ENCODE measurements around the gene EXO5.
"Not testable (repeated sequence)": the region's sequence is repeated elsewhere in the genome, so short reads cannot be mapped to it uniquely, and the experiment has no call there.

EXO5 gene

DNA sequence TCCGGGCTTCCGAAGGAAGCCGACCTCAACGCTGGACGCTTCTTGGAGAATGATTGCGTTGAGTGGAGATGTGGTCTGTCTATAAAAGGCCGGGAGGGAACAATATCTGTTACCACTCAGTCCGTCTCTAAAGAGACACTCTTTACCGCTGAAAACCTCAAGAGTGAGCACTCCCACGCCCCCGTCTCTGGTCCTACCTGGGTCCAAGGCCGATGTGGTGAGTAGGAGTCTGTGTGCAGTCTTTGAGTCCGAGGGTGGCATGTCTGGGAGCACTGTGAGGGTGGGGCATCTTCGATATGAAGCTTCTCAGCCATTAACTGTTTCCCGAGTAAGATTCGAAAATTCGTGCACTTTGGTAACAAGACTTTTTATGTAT lies 30.9 kb upstream of the EXO5 start:
- H3K4me1 ChIP-seq, result peaks cover 0 to 14% (median 8%) of the 10 kb centered on the region in 4 donors
- no peaks in the 10 kb centered on the region for H3K27me3 ChIP-seq
- peak overlapping the region; percentile 76 to 98 for H3K4me3 ChIP-seq
- peak overlapping the region; percentile 77 to 80 for H3K27ac ChIP-seq
- intact Hi-C loops (cut with DNase I; ENCODE audit: low total_unique reads), result no loop called here
- H3K9me3 ChIP-seq, result peaks cover 0 to 22% (median 4%) of the 10 kb centered on the region in 3 donors
- TF ChIP-seq, protein P1, sequence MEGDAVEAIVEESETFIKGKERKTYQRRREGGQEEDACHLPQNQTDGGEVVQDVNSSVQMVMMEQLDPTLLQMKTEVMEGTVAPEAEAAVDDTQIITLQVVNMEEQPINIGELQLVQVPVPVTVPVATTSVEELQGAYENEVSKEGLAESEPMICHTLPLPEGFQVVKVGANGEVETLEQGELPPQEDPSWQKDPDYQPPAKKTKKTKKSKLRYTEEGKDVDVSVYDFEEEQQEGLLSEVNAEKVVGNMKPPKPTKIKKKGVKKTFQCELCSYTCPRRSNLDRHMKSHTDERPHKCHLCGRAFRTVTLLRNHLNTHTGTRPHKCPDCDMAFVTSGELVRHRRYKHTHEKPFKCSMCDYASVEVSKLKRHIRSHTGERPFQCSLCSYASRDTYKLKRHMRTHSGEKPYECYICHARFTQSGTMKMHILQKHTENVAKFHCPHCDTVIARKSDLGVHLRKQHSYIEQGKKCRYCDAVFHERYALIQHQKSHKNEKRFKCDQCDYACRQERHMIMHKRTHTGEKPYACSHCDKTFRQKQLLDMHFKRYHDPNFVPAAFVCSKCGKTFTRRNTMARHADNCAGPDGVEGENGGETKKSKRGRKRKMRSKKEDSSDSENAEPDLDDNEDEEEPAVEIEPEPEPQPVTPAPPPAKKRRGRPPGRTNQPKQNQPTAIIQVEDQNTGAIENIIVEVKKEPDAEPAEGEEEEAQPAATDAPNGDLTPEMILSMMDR (IDR thresholded peaks at IDR 0.05), result no peak
- no peak for DNase-seq
- H3K36me3 ChIP-seq, result peaks cover 11 to 17% (median 14%) of the 10 kb centered on the region in 3 donors

DNA sequence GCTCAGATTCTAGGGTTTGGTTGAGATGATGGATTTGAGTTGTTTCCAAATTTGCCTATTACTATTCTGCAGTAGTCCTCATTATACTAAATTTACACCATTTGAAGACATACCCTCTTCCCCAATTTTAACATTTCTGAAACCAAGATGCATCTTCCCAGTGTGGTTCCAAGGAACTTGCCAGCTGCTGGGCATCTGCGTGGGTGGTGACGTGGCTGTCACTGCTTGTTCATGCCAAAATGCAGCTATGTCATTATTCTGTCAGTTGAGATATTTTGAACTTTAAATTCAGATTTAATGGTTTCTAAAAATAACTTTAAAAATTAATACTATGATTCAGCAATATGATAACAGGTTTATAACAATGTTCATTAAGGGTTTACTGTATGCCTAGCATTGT lies 30.3 kb upstream of the EXO5 start:
- TF ChIP-seq, protein P1 (IDR thresholded peaks at IDR 0.05), result no peak
- Histone ChIP-seq H3K36me3 (peaks cover 17 to 23% (median 18%) of the 10 kb centered on the region in 3 donors), H3K4me1 (peaks cover 0 to 14% (median 8%) of the 10 kb centered on the region in 4 donors), H3K4me3 (peak overlapping the region; percentile 76 to 98), H3K27ac (peak overlapping the region in 1 of 2 donors; percentile 80), H3K9me3 (peaks cover 0 to 16% (median 4%) of the 10 kb centered on the region in 3 donors), H3K27me3 (no peaks in the 10 kb centered on the region)
- DNase-seq, result no peak
- intact Hi-C loops (cut with DNase I; ENCODE audit: low total_unique reads), result no loop called here

DNA sequence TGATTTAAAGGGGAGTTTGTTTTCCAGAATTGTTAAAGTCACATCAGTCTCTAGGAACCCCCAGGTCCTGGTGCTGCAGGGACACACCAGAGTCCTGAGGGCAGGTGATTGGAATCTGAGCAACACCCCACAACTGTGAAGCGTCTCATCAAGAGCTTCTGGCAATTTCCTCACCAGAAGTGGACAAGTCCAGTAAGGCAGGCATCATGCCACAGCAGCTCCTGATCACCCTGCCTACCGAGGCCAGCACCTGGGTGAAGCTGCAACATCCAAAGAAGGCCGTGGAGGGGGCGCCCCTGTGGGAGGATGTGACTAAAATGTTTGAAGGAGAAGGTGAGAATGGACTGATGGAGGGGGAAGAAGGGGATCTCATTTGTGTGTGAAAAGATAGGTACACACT lies 29.4 kb upstream of the EXO5 start:
- intact Hi-C loops (cut with DNase I; ENCODE audit: low total_unique reads), result no loop called here
- Histone ChIP-seq H3K27ac (peak overlapping the region in 1 of 2 donors; percentile 32), H3K4me3 (no peak overlapping the region), H3K9me3 (peaks cover 0 to 11% (median 4%) of the 10 kb centered on the region in 3 donors), H3K36me3 (peaks cover 26 to 32% (median 26%) of the 10 kb centered on the region in 3 donors), H3K27me3 (no peaks in the 10 kb centered on the region), H3K4me1 (peaks cover 0 to 14% (median 8%) of the 10 kb centered on the region in 4 donors)
- no peak for DNase-seq
- TF ChIP-seq, protein P1 (IDR thresholded peaks at IDR 0.05), result no peak

DNA sequence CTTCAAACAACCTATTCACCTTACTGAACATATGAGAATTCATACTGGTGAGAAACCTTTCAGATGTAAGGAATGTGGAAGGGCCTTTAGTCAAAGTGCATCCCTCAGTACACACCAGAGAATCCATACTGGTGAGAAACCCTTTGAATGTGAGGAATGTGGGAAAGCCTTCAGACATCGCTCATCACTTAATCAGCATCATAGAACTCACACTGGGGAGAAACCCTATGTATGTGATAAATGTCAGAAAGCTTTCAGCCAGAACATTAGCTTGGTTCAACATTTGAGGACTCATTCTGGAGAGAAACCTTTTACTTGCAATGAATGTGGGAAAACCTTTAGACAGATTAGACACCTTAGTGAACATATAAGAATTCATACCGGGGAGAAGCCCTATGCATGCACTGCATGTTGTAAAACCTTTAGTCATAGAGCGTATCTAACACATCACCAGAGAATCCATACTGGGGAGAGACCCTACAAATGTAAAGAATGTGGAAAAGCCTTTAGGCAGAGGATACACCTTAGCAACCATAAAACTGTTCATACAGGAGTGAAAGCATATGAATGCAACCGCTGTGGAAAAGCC lies 13.2 kb upstream of the EXO5 start:
- TF ChIP-seq, protein P1 (IDR thresholded peaks at IDR 0.05), result no peak
- H3K4me1 ChIP-seq, result no peaks in the 10 kb centered on the region
- no peak overlapping the region for H3K27ac ChIP-seq
- DNase-seq, result no peak
- H3K36me3 ChIP-seq, result peaks cover 64 to 85% (median 69%) of the 10 kb centered on the region in 3 donors
- no peak overlapping the region for H3K4me3 ChIP-seq
- H3K9me3 ChIP-seq, result peaks cover 10 to 89% (median 42%) of the 10 kb centered on the region in 3 donors
- intact Hi-C loops (cut with DNase I; ENCODE audit: low total_unique reads), result no loop called here
- no peaks in the 10 kb centered on the region for H3K27me3 ChIP-seq

DNA sequence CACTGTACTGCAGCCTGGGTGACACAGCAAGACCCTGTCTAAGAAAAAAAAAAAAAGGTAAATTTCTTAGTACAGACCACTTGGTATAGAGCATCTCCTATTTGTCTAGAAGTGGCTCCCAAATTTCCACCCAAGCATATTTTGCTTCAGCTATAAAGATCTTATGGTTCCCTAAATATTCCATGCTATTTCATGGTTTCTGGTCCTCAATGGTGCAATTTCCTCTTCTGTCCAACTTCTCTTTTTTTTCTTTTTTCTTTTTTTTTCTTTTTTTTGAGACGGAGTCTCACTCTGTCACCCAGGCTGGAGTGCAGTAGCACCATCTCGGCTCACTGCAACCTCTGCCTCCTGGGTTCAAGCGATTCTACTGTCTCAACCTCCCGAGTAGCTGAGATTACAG lies 5.9 kb upstream of the EXO5 start:
- H3K4me1 ChIP-seq; H3K4me3 ChIP-seq; DNase-seq; intact Hi-C loops (cut with DNase I; ENCODE audit: low total_unique reads); H3K27me3 ChIP-seq; H3K27ac ChIP-seq: not testable (repeated sequence)
- H3K36me3 ChIP-seq, result peaks cover under 1 to 36% (median 5%) of the 10 kb centered on the region in 3 donors
- peaks cover 3 to 51% (median 14%) of the 10 kb centered on the region in 3 donors for H3K9me3 ChIP-seq

DNA sequence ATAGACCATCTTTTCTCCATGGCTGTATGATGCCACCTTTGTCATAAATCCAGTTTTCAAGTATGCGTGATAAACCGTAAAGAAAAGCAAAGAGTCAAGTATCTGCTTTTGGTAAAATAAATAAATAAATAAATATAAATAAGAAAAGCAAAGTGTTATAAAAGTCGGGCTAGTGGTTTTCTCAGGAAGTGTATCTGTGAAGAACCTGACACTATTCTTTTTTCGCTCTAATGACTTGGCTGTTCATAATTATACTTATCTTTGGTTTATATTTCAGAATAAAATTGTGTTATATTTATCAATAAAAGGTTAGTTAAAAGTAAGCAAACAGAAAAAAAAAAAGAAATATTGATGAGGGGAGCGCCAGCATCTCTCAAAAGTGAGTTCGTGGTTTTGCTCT lies 594 bp upstream of the EXO5 start:
- Histone ChIP-seq H3K4me3 (peak overlapping the region; percentile 82 to 85), H3K27ac (peak overlapping the region; percentile 75 to 83), H3K27me3 (no peaks in the 10 kb centered on the region), H3K4me1 (peaks cover 0 to 16% (median 10%) of the 10 kb centered on the region in 4 donors), H3K36me3 (peaks cover 0 to 2% (median 0%) of the 10 kb centered on the region in 3 donors), H3K9me3 (peaks cover 0 to 8% (median 3%) of the 10 kb centered on the region in 3 donors)
- TF ChIP-seq, protein P1 (IDR thresholded peaks at IDR 0.05), result no peak
- intact Hi-C loops (cut with DNase I; ENCODE audit: low total_unique reads), result no loop called here
- DNase-seq, result no peak
